Thyroid gland (tissue), 4 donors: ENCODE results near the gene VCAN.

Experiments
- CTCF ChIP-seq, 6 experiments: fragments of 200-600 bp in 3 of 6; fragments of 450-650 bp in 3 of 6; sonication (generic) in 3 of 6; IDR thresholded peaks; one replicate each; pipeline ENCODE4 v1.5.1; 2016 to 2019; ENCODE audit warnings: antibody characterized with exemption in 6 of 6, mild to moderate bottlenecking in 2 of 6, inconsistent platforms in 1 of 6, moderate library complexity in 1 of 6
- POLR2A ChIP-seq, 2 donors: fragments of 450-650 bp; IDR thresholded peaks; one replicate each; pipeline ENCODE4 v1.6.1; 2017; ENCODE audit warnings: antibody characterized with exemption in 2 of 2, mild to moderate bottlenecking in 2 of 2, moderate library complexity in 1 of 2

DNA sequence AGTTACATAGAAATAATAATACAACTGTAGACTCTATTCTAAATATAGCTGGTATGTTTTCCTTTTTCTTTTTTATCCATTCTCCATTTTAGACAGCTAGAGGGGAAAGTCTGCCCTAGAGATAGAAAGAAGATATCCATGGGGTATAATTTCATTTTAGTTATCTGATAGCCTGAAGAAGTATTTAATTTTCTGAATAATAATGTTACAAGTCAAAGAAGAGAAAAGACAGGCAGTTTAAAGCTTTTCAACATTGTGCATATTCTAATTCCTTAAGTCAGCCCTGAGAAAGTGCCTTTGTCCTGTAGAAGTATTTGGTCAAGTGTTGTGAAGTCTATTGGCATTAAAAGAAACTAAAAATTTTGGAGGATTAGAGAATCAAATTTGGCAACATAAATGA, 2.5 kb upstream of the VCAN start:
- no peak for TF ChIP-seq CTCF (IDR thresholded peaks at IDR 0.05)
- TF ChIP-seq POLR2A (IDR thresholded peaks at IDR 0.05), result no peak
